NB4 (cell line): ENCODE data around the gene PDE4D.

ENCODE experiments used
- DNase-seq: peaks from one replicate; pipeline ENCODE4 v3.0.0; 2010; ENCODE audit warnings: low read depth
- H3K4me3 ChIP-seq: one replicate; pipeline ENCODE4 v1.5.1; 2011; ENCODE audit warnings: mild to moderate bottlenecking, low read depth, low read length, moderate library complexity
- MYC ChIP-seq: IDR thresholded peaks from 2 replicates; pipeline ENCODE4 v1.6.1; 2011; ENCODE audit warnings: low read depth, low read length
- POLR2A ChIP-seq: IDR thresholded peaks from 2 replicates; pipeline ENCODE4 v1.6.1; 2011; ENCODE audit warnings: mild to moderate bottlenecking; ENCODE audit not compliant: insufficient read length; ENCODE audit errors: extremely low read depth
- TF ChIP-seq, protein P1 (sequence below): IDR thresholded peaks from 2 replicates; pipeline ENCODE4 v1.6.1; 2011; ENCODE audit warnings: low read depth, low read length
- TF ChIP-seq, protein P2 (sequence below): IDR thresholded peaks from one replicate; pipeline ENCODE4 v1.5.1; 2012; ENCODE audit warnings: low read depth, low read length

The PDE4D gene

DNA sequence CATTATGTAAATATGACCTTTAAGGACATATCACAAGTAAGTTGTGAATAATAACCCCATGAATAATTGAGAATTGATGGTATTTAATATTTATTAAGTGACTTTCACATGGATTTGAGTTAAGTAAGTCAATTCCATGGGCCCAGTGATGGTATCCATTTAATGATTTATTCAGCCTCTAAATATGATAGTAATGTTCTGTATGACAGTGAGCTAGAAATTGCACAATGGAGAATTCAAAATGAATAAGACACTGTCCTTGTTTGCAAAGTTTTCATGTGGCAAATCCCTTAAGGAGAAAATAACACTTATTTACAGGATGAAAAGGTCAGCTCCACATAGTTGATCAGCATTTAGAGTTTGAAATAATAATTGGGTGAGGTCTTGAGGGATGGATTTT is 160.7 kb downstream of the PDE4D start:
- TF ChIP-seq, protein P1, sequence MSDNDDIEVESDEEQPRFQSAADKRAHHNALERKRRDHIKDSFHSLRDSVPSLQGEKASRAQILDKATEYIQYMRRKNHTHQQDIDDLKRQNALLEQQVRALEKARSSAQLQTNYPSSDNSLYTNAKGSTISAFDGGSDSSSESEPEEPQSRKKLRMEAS, result no peak
- TF ChIP-seq MYC, result no peak
- TF ChIP-seq POLR2A, result no peak
- TF ChIP-seq, protein P2, sequence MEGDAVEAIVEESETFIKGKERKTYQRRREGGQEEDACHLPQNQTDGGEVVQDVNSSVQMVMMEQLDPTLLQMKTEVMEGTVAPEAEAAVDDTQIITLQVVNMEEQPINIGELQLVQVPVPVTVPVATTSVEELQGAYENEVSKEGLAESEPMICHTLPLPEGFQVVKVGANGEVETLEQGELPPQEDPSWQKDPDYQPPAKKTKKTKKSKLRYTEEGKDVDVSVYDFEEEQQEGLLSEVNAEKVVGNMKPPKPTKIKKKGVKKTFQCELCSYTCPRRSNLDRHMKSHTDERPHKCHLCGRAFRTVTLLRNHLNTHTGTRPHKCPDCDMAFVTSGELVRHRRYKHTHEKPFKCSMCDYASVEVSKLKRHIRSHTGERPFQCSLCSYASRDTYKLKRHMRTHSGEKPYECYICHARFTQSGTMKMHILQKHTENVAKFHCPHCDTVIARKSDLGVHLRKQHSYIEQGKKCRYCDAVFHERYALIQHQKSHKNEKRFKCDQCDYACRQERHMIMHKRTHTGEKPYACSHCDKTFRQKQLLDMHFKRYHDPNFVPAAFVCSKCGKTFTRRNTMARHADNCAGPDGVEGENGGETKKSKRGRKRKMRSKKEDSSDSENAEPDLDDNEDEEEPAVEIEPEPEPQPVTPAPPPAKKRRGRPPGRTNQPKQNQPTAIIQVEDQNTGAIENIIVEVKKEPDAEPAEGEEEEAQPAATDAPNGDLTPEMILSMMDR, result no peak
- DNase-seq, result no peak
- no peak overlapping the region for H3K4me3 ChIP-seq

DNA sequence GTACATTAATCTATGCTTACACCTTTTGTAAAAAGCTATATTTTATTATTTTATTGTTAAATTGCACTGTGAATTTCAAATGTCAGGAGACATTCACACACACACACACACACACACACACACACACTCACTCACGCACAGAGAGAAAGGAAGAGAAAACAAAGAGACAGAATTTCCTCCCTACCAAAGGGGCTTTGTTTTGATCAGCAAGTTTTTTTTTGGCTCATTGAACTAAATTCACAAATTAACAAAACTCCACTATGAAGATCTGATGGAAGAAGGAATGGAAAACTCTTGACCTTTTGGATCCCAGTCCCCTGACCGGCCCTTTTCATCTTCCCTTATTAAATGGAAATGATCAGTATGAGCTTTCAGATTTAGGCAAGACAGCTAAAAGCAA is 161.2 kb downstream of the PDE4D start:
- TF ChIP-seq, protein P2, result no peak
- TF ChIP-seq POLR2A, result no peak
- TF ChIP-seq, protein P1, result no peak
- no peak for TF ChIP-seq MYC
- H3K4me3 ChIP-seq, result no peak overlapping the region
- no peak for DNase-seq

DNA sequence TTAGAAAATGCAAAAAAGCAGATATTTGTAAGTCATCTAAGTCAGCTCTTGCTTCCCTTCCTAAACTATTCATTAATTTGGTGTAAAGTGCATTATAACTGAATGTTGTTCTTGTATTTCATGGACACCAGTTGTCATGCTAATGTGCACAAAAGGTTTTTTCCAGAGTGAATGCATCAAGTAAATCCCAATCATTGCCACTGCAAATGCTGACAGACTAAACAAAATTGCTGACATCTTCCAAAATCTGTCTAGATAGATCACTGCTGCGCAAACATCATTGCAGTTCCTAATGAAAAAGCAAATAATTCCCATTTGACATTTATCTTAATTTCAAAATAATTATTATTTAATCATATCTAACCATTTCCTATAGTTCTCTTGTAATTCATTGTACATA is 161.7 kb downstream of the PDE4D start:
- no peak for DNase-seq
- no peak overlapping the region for H3K4me3 ChIP-seq
- TF ChIP-seq, protein P1, result no peak
- TF ChIP-seq POLR2A (no peak), MYC (no peak)
- TF ChIP-seq, protein P2, result no peak

DNA sequence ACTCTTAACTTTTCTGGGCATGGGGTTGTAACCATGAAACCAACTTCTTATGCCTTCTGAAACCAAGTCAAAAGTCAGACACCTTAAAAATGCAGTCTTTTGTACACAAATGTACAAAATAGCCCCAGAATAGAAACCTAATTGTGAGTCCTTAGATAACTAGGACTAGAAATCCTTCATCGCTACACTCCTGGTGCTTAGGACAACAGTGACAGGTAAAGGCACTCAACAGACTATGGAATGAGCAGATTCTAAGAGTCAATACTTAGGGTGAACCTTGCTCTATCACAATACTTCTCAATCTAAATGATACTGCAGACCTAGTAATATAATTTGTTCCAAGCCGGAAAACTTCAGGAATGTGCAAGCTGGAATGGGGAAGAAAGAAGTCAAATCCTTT is 163.7 kb downstream of the PDE4D start:
- TF ChIP-seq MYC, result no peak
- TF ChIP-seq, protein P2, result no peak
- TF ChIP-seq, protein P1, result no peak
- TF ChIP-seq POLR2A, result no peak
- no peak for DNase-seq
- H3K4me3 ChIP-seq, result no peak overlapping the region

DNA sequence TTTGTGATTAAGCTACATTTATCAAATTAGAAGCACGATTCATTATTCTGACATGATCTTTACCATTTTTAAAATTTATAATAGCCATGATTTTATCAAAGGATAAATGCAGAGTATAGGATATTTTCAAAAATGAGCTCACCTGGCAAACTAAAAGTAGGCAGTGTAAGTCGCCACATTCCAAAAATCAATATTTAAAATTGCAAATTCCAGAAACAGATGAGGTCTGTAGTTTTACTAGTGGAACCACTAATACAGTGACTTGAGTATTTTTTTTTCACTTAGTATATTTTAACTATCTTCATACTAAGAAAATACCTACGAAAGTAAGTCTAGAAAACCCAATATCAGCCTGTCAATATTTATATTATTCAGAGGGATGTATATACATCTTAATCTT is 164.2 kb downstream of the PDE4D start:
- H3K4me3 ChIP-seq, result no peak overlapping the region
- DNase-seq, result no peak
- TF ChIP-seq, protein P2, result no peak
- no peak for TF ChIP-seq MYC
- TF ChIP-seq, protein P1, result no peak
- no peak for TF ChIP-seq POLR2A

DNA sequence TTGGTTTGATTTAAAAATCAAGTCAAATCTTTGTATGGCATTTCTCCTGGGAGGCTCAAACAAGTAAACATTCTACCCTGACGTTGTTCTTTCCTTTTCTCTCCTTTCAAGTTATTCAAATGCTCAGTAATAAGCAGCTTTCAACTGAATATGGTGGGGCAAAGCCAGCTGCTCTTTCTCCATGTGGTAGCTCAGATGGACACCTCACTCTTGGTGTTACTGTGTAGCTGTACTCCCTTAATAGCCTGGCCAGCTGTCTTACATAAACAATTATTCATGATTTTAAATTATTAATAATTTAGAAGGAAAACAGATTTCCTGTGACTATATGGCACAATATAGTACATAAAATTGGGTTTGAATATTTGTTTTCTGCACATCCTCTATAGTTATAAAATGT is 165.2 kb downstream of the PDE4D start:
- H3K4me3 ChIP-seq, result no peak overlapping the region
- no peak for DNase-seq
- TF ChIP-seq, protein P1, result no peak
- TF ChIP-seq, protein P2, result no peak
- TF ChIP-seq MYC (no peak), POLR2A (no peak)
